Mammary microvascular endothelial cell (primary cell): Measurements from ENCODE around the gene ARHGAP42. TPM values are rescaled to one million over a fixed set of nuclear protein-coding genes. Genes with fewer than 3 reads are reported as not detected.

Experiments
- total RNA-seq: library from RNA; depleted of rRNA; stranded (reverse); fragments of >200 nt; gene quantifications from 2 replicates; pipeline ENCODE4 v1.2.3, GENCODE V29; 2015

The ARHGAP42 gene
- 6.6 and 7.1 TPM in 2 replicates for total RNA-seq

GRCh38 chr11:100687054-100687629 is at the start of gene ARHGAP42:
TSS of gene ARHGAP42 (plus strand) at chr11:100687288. CDS start at chr11:100687679, 391 bp downstream.

